Colonic mucosa (tissue), 4 donors: ENCODE measurements around the gene BRF1. TPM values are rescaled to one million over a fixed set of nuclear protein-coding genes. Genes with fewer than 3 reads are reported as not detected.

Experiments
- DNase-seq: peaks from one replicate; pipeline ENCODE4 v3.0.0-alpha.2; 2020
- H3K27ac ChIP-seq: fragments of 200-600 bp; one replicate; pipeline ENCODE4 v1.8.0; 2021
- H3K27me3 ChIP-seq: fragments of 200-600 bp; one replicate; pipeline ENCODE4 v1.8.0; 2021
- H3K36me3 ChIP-seq: fragments of 200-600 bp; one replicate; pipeline ENCODE4 v1.8.0; 2021
- H3K4me1 ChIP-seq: fragments of 200-600 bp; one replicate; pipeline ENCODE4 v1.8.0; 2021; ENCODE audit warnings: mild to moderate bottlenecking
- H3K4me3 ChIP-seq: fragments of 200-600 bp; one replicate; pipeline ENCODE4 v1.8.0; 2021
- H3K9ac ChIP-seq, 2 donors: one replicate each; pipeline ENCODE4 v1.7.0; 2013; ENCODE audit warnings: control low read depth in 2 of 2, low read depth in 2 of 2, low read length in 2 of 2
- H3K9me3 ChIP-seq: fragments of 200-600 bp; one replicate; pipeline ENCODE4 v1.8.0; 2021
- CTCF ChIP-seq: fragments of 200-600 bp; IDR thresholded peaks from one replicate; pipeline ENCODE4 v1.8.0; 2022; ENCODE audit warnings: antibody characterized with exemption, mild to moderate bottlenecking
- intact Hi-C: fragments of 100-400 bp; cut with DNase I; formaldehyde crosslinking; loops from one replicate; pipeline ENCODE4 v1.14.1; 2022
- total RNA-seq, 2 donors: library from RNA; stranded (reverse); fragmentation: NEBNext Ultra II Directional in 1 of 2; extraction: Animal tissue kit (Norgen Biotek cat#: 25700) in 1 of 2; gene quantifications; one replicate each; pipeline ENCODE4 v1.2.1, GENCODE V29; 2021
- donor health status: healthy.
- donor health status: DM: no; HTN: no; CAD: no.
- donor health status: DM: no; HTN: no; CAD: no.

Gene BRF1
- total RNA-seq, 2 donors from 2014 or later, result 27.2 to 40.6 TPM

- H3K4me1 ChIP-seq, result peaks cover 8% of the 10 kb centered on the region
- DNase-seq, result peak; percentile 46
Observed at GRCh38 chr14:105165134-105165704, 135.6 kb downstream of the BRF1 start.

GRCh38 chr14:105163040-105163742 is 137.6 kb downstream of the BRF1 start:
- Histone ChIP-seq H3K4me3 (no peak overlapping the region), H3K4me1 (peaks cover 5% of the 10 kb centered on the region), H3K9ac (no peak overlapping the region), H3K9me3 (no peaks in the 10 kb centered on the region), H3K27ac (no peak overlapping the region), H3K27me3 (peaks cover 3% of the 10 kb centered on the region), H3K36me3 (no peaks in the 10 kb centered on the region)
- intact Hi-C loops, result no loop called here
- no peak for TF ChIP-seq CTCF
- DNase-seq, result no peak

More at GRCh38 chr14:105165134-105165704, 135.6 kb downstream of the BRF1 start:
- Histone ChIP-seq H3K9ac (no peak overlapping the region), H3K4me3 (no peak overlapping the region), H3K27ac (no peak overlapping the region), H3K36me3 (no peaks in the 10 kb centered on the region), H3K9me3 (no peaks in the 10 kb centered on the region), H3K27me3 (peaks cover 12% of the 10 kb centered on the region)
- intact Hi-C loops, result no loop called here
- no peak for TF ChIP-seq CTCF

GRCh38 chr14:105162669-105162979 is 138.2 kb downstream of the BRF1 start:
- H3K9ac ChIP-seq, result no peak overlapping the region
- H3K9me3 ChIP-seq, result no peaks in the 10 kb centered on the region
- no peak for DNase-seq
- no peak for TF ChIP-seq CTCF
- peaks cover 5% of the 10 kb centered on the region for H3K4me1 ChIP-seq
- H3K36me3 ChIP-seq, result no peaks in the 10 kb centered on the region
- no peak overlapping the region for H3K4me3 ChIP-seq
- peaks cover under 1% of the 10 kb centered on the region for H3K27me3 ChIP-seq
- no peak overlapping the region for H3K27ac ChIP-seq
- intact Hi-C loops, result no loop called here

GRCh38 chr14:105161964-105162668 is 138.7 kb downstream of the BRF1 start:
- Histone ChIP-seq H3K4me3 (no peak overlapping the region), H3K36me3 (no peaks in the 10 kb centered on the region), H3K27ac (no peak overlapping the region), H3K4me1 (peaks cover 5% of the 10 kb centered on the region), H3K9me3 (no peaks in the 10 kb centered on the region), H3K9ac (no peak overlapping the region), H3K27me3 (no peaks in the 10 kb centered on the region)
- no peak for TF ChIP-seq CTCF
- intact Hi-C loops, result no loop called here
- DNase-seq, result no peak

GRCh38 chr14:105161309-105161708 is 139.5 kb downstream of the BRF1 start:
- Histone ChIP-seq H3K9me3 (no peaks in the 10 kb centered on the region), H3K27ac (no peak overlapping the region), H3K36me3 (no peaks in the 10 kb centered on the region), H3K4me1 (peaks cover 5% of the 10 kb centered on the region), H3K27me3 (no peaks in the 10 kb centered on the region), H3K9ac (no peak overlapping the region), H3K4me3 (no peak overlapping the region)
- intact Hi-C loops, result no loop called here
- no peak for TF ChIP-seq CTCF
- no peak for DNase-seq
